Thoracic aorta (tissue), 2 donors: ENCODE measurements around the gene DRC3. TPM values are rescaled to one million over a fixed set of nuclear protein-coding genes. Genes with fewer than 3 reads are reported as not detected.
"Not testable (repeated sequence)": the region's sequence is repeated elsewhere in the genome, so short reads cannot be mapped to it uniquely, and the experiment has no call there.

Experiments used
- ATAC-seq: fragments of 150-250 bp; one replicate; pipeline ENCODE4 v1.8.0; 2017; ENCODE audit warnings: low read depth; ENCODE audit not compliant: insufficient number of reproducible peaks, low FRiP score
- DNase-seq: peaks from one replicate; pipeline ENCODE4 v3.0.0-alpha.2; 2020; ENCODE audit warnings: low spot score
- H3K27ac ChIP-seq, 2 donors: fragments of 200-600 bp; sonication (generic); 1 replicate in 1 of 2; 2 replicates in 1 of 2; pipeline ENCODE4 v1.5.1; 2016; ENCODE audit warnings: mild to moderate bottlenecking in 2 of 2, moderate library complexity in 2 of 2
- H3K27me3 ChIP-seq: fragments of 200-600 bp; sonication (generic); replicated peaks from 2 replicates; pipeline ENCODE4 v1.6.0; 2016; ENCODE audit warnings: mild to moderate bottlenecking; ENCODE audit not compliant: insufficient read depth
- H3K36me3 ChIP-seq: fragments of 200-600 bp; sonication (generic); one replicate; pipeline ENCODE4 v1.5.1; 2016
- H3K4me1 ChIP-seq, 2 donors: fragments of 200-600 bp; sonication (generic); 1 replicate in 1 of 2; 2 replicates in 1 of 2; pipeline versions ENCODE4 v1.5.1 to v1.6.0; 2016; ENCODE audit warnings: low read depth in 2 of 2, mild to moderate bottlenecking in 1 of 2; ENCODE audit not compliant: control insufficient read depth in 1 of 2
- H3K4me3 ChIP-seq: fragments of 200-600 bp; sonication (generic); 2 replicates; pipeline ENCODE4 v1.5.1; 2016; ENCODE audit warnings: mild to moderate bottlenecking
- H3K9me3 ChIP-seq: fragments of 200-600 bp; sonication (generic); 2 replicates; pipeline ENCODE4 v1.5.1; 2016
- total RNA-seq, 2 donors: library from RNA; depleted of rRNA; stranded (reverse); fragments of >200 nt; gene quantifications; one replicate each; pipeline versions ENCODE4 v1.1.0 to v1.2.3, GENCODE V29; 2016
- TF ChIP-seq, protein P1 (sequence below): fragments of 200-600 bp; sonication (generic); IDR thresholded peaks from one replicate; pipeline ENCODE4 v1.5.1; 2019; ENCODE audit warnings: antibody characterized with exemption

Gene DRC3
- total RNA-seq, 2 donors from 2014 or later = 0.27 to 2.3 TPM

DNA sequence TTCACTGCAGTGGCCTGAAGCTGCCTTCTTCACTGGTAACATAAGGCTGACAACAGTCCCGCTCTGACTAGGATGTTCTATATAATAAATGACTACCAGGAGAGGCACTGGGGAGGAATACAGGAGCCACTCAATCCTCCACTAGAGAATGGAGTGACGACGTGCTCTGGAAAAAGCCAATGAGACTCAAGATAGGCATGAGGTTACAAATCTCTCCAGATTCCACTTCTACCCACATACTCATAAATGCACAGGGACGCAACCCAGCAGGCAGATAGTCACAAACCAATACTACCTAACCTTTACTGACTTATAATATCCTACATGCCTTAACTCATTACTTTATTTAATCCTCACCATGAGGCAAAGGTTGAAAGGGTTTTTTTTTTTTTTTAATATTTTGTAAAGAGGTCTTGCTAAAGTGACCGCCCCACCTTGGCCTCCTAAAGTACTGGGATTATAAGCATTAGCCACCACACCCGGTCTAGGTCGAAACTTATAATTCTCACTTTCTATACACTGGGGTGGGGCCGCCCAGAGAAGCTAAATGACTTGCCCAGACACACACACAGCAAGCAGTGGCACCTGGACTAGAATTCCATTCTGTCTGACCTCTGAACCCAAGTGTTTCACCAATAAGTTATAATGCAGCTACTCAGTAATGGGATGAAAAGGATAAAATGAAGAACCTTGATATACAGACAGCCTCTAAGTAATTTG is 34.1 kb upstream of the DRC3 start:
- Histone ChIP-seq H3K27me3 (no peaks in the 10 kb centered on the region), H3K4me1 (peaks cover 30 to 57% of the 10 kb centered on the region in 2 donors), H3K36me3 (no peaks in the 10 kb centered on the region), H3K9me3 (no peaks in the 10 kb centered on the region), H3K27ac (no peak overlapping the region), H3K4me3 (no peak overlapping the region)
- DNase-seq = no peak
- TF ChIP-seq, protein P1, sequence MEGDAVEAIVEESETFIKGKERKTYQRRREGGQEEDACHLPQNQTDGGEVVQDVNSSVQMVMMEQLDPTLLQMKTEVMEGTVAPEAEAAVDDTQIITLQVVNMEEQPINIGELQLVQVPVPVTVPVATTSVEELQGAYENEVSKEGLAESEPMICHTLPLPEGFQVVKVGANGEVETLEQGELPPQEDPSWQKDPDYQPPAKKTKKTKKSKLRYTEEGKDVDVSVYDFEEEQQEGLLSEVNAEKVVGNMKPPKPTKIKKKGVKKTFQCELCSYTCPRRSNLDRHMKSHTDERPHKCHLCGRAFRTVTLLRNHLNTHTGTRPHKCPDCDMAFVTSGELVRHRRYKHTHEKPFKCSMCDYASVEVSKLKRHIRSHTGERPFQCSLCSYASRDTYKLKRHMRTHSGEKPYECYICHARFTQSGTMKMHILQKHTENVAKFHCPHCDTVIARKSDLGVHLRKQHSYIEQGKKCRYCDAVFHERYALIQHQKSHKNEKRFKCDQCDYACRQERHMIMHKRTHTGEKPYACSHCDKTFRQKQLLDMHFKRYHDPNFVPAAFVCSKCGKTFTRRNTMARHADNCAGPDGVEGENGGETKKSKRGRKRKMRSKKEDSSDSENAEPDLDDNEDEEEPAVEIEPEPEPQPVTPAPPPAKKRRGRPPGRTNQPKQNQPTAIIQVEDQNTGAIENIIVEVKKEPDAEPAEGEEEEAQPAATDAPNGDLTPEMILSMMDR = no peak
- no peak for ATAC-seq

GRCh38 chr17:17939941-17940340 is 32.7 kb upstream of the DRC3 start:
- H3K27me3 ChIP-seq, DNase-seq, H3K4me3 ChIP-seq, H3K36me3 ChIP-seq, ATAC-seq, H3K9me3 ChIP-seq: not testable (repeated sequence)
- Histone ChIP-seq H3K27ac (peak overlapping the region; percentile 2 to 68), H3K4me1 (peaks cover 33 to 71% of the 10 kb centered on the region in 2 donors)

DNA sequence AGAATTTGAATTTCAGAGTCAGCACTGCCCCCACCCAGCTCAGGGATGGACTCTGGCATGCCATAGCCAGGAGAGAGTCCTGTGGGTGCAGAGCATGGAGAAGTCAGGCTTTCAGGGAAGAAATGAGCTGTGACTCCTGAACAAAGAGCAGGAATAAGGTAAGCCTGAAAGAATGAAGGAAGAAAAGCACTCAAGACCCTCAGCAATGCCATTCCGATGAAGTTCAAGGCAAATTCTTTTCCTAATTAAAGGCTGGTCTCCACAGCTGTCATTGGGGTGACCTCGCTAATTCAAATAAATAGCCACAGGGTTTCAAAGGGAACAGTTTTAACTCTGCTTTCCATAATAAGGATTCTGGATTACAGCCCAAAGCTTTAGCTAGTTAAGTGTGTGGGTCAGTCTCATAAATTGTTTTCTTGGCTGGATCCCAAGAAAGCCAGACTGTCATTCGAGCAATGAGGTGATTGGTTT is 32.2 kb upstream of the DRC3 start:
- Histone ChIP-seq H3K9me3 (no peaks in the 10 kb centered on the region), H3K36me3 (no peaks in the 10 kb centered on the region), H3K4me3 (no peak overlapping the region), H3K27ac (peak overlapping the region; percentile 2 to 68), H3K27me3 (no peaks in the 10 kb centered on the region), H3K4me1 (peaks cover 33 to 69% of the 10 kb centered on the region in 2 donors)
- TF ChIP-seq, protein P1 = no peak
- no peak for ATAC-seq
- DNase-seq = no peak

GRCh38 chr17:17941015-17941414 is 31.6 kb upstream of the DRC3 start:
- Histone ChIP-seq H3K4me1 (peaks cover 31 to 65% of the 10 kb centered on the region in 2 donors), H3K9me3 (no peaks in the 10 kb centered on the region), H3K27me3 (no peaks in the 10 kb centered on the region), H3K36me3 (no peaks in the 10 kb centered on the region), H3K4me3 (no peak overlapping the region), H3K27ac (peak overlapping the region; percentile 68 to 77)
- TF ChIP-seq, protein P1 = no peak
- DNase-seq = no peak
- ATAC-seq = no peak

GRCh38 chr17:17942846-17943245 is 29.8 kb upstream of the DRC3 start:
- Histone ChIP-seq H3K27me3 (no peaks in the 10 kb centered on the region), H3K36me3 (no peaks in the 10 kb centered on the region), H3K27ac (peak overlapping the region; percentile 77 to 84), H3K4me1 (peaks cover 27 to 74% of the 10 kb centered on the region in 2 donors), H3K9me3 (no peaks in the 10 kb centered on the region), H3K4me3 (no peak overlapping the region)
- TF ChIP-seq, protein P1 = no peak
- ATAC-seq (no peak), DNase-seq (no peak)
